OCI-LY7 (cell line): ENCODE data around the gene PLSCR2.

Experiments used
- EZH2phosphoT487 ChIP-seq: fragments of 200-600 bp; sonication (generic); IDR thresholded peaks from 2 replicates; pipeline ENCODE4 v1.6.1; 2018; ENCODE audit warnings: low read depth, borderline replicate concordance, mild to moderate bottlenecking, mixed run types, antibody characterized with exemption, low read length, moderate library complexity, mixed read lengths
- TF ChIP-seq, protein P1 (sequence below): fragments of 200-600 bp; sonication (generic); conservative IDR thresholded peaks from 2 replicates; pipeline ENCODE4 v1.5.1; 2014; ENCODE audit warnings: mild to moderate bottlenecking, antibody characterized with exemption, low read length, moderate library complexity, mixed read lengths

- TF ChIP-seq, protein P1, sequence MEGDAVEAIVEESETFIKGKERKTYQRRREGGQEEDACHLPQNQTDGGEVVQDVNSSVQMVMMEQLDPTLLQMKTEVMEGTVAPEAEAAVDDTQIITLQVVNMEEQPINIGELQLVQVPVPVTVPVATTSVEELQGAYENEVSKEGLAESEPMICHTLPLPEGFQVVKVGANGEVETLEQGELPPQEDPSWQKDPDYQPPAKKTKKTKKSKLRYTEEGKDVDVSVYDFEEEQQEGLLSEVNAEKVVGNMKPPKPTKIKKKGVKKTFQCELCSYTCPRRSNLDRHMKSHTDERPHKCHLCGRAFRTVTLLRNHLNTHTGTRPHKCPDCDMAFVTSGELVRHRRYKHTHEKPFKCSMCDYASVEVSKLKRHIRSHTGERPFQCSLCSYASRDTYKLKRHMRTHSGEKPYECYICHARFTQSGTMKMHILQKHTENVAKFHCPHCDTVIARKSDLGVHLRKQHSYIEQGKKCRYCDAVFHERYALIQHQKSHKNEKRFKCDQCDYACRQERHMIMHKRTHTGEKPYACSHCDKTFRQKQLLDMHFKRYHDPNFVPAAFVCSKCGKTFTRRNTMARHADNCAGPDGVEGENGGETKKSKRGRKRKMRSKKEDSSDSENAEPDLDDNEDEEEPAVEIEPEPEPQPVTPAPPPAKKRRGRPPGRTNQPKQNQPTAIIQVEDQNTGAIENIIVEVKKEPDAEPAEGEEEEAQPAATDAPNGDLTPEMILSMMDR: no peak
- no peak for TF ChIP-seq EZH2phosphoT487
Measured at GRCh38 chr3:146493761-146494160, 24.4 kb upstream of the PLSCR2 start.
